ENCODE results near the gene KLHL35. TPM values are rescaled to one million over a fixed set of nuclear protein-coding genes. Genes with fewer than 3 reads are reported as not detected.
"Not testable (repeated sequence)": the region's sequence is repeated elsewhere in the genome, so short reads cannot be mapped to it uniquely, and the experiment has no call there.

KLHL35 gene
- total RNA-seq, 2 donors from 2014 or later = 6.8 to 7.9 TPM

- DNase-seq (ENCODE audit: low spot score) (no peak), ATAC-seq (ENCODE audit: insufficient number of reproducible peaks, low FRiP score, low read depth) (no peak)
- Histone ChIP-seq H3K4me1 (ENCODE audit: control insufficient read depth in 1 of 2, low read depth in 2 of 2) (no peaks in the 10 kb centered on the region), H3K9me3 (no peaks in the 10 kb centered on the region), H3K27me3 (replicated peaks; ENCODE audit: insufficient read depth) (no peaks in the 10 kb centered on the region), H3K4me3 (no peak overlapping the region), H3K36me3 (no peaks in the 10 kb centered on the region), H3K27ac (no peak overlapping the region)
- TF ChIP-seq CTCF (IDR thresholded peaks at IDR 0.05) = no peak
These were observed 45.9 kb downstream of the KLHL35 start for GRCh38 chr11:75386942-75387630.

GRCh38 chr11:75384438-75385080 is 48.4 kb downstream of the KLHL35 start:
- no peak for DNase-seq (ENCODE audit: low spot score)
- no peaks in the 10 kb centered on the region for H3K9me3 ChIP-seq
- no peak overlapping the region for H3K27ac ChIP-seq
- no peak for ATAC-seq (ENCODE audit: insufficient number of reproducible peaks, low FRiP score, low read depth)
- no peaks in the 10 kb centered on the region for H3K4me1 ChIP-seq (ENCODE audit: control insufficient read depth in 1 of 2, low read depth in 2 of 2)
- TF ChIP-seq CTCF (IDR thresholded peaks at IDR 0.05) = peak; percentile 94
- no peak overlapping the region for H3K4me3 ChIP-seq
- H3K27me3 ChIP-seq (replicated peaks; ENCODE audit: insufficient read depth) = no peaks in the 10 kb centered on the region
- H3K36me3 ChIP-seq = no peaks in the 10 kb centered on the region

- Histone ChIP-seq H3K27ac (no peak overlapping the region), H3K27me3 (replicated peaks; ENCODE audit: insufficient read depth) (no peaks in the 10 kb centered on the region), H3K4me1 (ENCODE audit: control insufficient read depth in 1 of 2, low read depth in 2 of 2) (no peaks in the 10 kb centered on the region), H3K36me3 (no peaks in the 10 kb centered on the region), H3K4me3 (no peak overlapping the region), H3K9me3 (no peaks in the 10 kb centered on the region)
- ATAC-seq (ENCODE audit: insufficient number of reproducible peaks, low FRiP score, low read depth) = no peak
- TF ChIP-seq CTCF (IDR thresholded peaks at IDR 0.05) = no peak
- DNase-seq (ENCODE audit: low spot score) = no peak
These were observed 49.8 kb downstream of the KLHL35 start for GRCh38 chr11:75383246-75383645.

GRCh38 chr11:75380716-75381420 is 52.1 kb downstream of the KLHL35 start:
- no peak for ATAC-seq (ENCODE audit: insufficient number of reproducible peaks, low FRiP score, low read depth)
- Histone ChIP-seq H3K27ac (no peak overlapping the region), H3K27me3 (replicated peaks; ENCODE audit: insufficient read depth) (no peaks in the 10 kb centered on the region), H3K36me3 (no peaks in the 10 kb centered on the region), H3K4me3 (no peak overlapping the region), H3K9me3 (no peaks in the 10 kb centered on the region), H3K4me1 (ENCODE audit: control insufficient read depth in 1 of 2, low read depth in 2 of 2) (no peaks in the 10 kb centered on the region)
- no peak for TF ChIP-seq CTCF (IDR thresholded peaks at IDR 0.05)
- DNase-seq (ENCODE audit: low spot score) = no peak

- Histone ChIP-seq H3K36me3 (no peaks in the 10 kb centered on the region), H3K9me3 (no peaks in the 10 kb centered on the region), H3K4me1 (ENCODE audit: control insufficient read depth in 1 of 2, low read depth in 2 of 2) (no peaks in the 10 kb centered on the region), H3K27me3 (replicated peaks; ENCODE audit: insufficient read depth) (no peaks in the 10 kb centered on the region), H3K4me3 (no peak overlapping the region), H3K27ac (no peak overlapping the region)
- TF ChIP-seq CTCF (IDR thresholded peaks at IDR 0.05) = no peak
- no peak for ATAC-seq (ENCODE audit: insufficient number of reproducible peaks, low FRiP score, low read depth)
- no peak for DNase-seq (ENCODE audit: low spot score)
These were observed 52.8 kb downstream of the KLHL35 start for GRCh38 chr11:75380245-75380644.

- not testable (repeated sequence) for DNase-seq (ENCODE audit: low spot score); ATAC-seq (ENCODE audit: insufficient number of reproducible peaks, low FRiP score, low read depth)
These were observed 54.2 kb downstream of the KLHL35 start for GRCh38 chr11:75378776-75379175.

More at GRCh38 chr11:75378776-75379175, 54.2 kb downstream of the KLHL35 start:
- H3K27me3 ChIP-seq (replicated peaks; ENCODE audit: insufficient read depth); H3K4me1 ChIP-seq (ENCODE audit: control insufficient read depth in 1 of 2, low read depth in 2 of 2); H3K9me3 ChIP-seq; H3K4me3 ChIP-seq; H3K27ac ChIP-seq; H3K36me3 ChIP-seq: not testable (repeated sequence)

Data from thoracic aorta (tissue), 2 donors.